ENCODE data around the gene PPP2R5C. TPM values are rescaled to one million over a fixed set of nuclear protein-coding genes. Genes with fewer than 3 reads are reported as not detected.

Gene PPP2R5C
- total and polyA plus RNA-seq, 2 donors (not counting 3 experiments of a cell fraction or from before 2014, with no cell fraction given) = 42.6 to 83.6 TPM

- Histone ChIP-seq H2AFZ (ENCODE audit: low read depth, low read length) (no peak overlapping the region), H3K9me1 (replicated peaks; ENCODE audit: control insufficient read depth, extremely low read depth, insufficient read depth, low read length) (no peaks in the 10 kb centered on the region), H3K27ac (ENCODE audit: insufficient read depth, low read depth, low read length) (no peak overlapping the region), H3K27me3 (ENCODE audit: control insufficient read depth in 2 of 2, insufficient read depth in 2 of 2, low read length in 2 of 2) (no peaks in the 10 kb centered on the region), H3K79me2 (ENCODE audit: control insufficient read depth, insufficient read depth, low read length) (no peaks in the 10 kb centered on the region), H3K4me1 (ENCODE audit: control insufficient read depth, extremely low read depth, insufficient read depth, low read length) (no peaks in the 10 kb centered on the region), H3K9me3 (replicated peaks; ENCODE audit: control insufficient read depth, insufficient read depth, low read length) (no peaks in the 10 kb centered on the region), H3K4me3 (replicated peaks in 1 of 3; ENCODE audit: insufficient read depth in 1 of 3, low read depth in 1 of 3, low read length in 3 of 3) (no peak overlapping the region), H3K4me2 (ENCODE audit: insufficient read depth, low read length) (no peak overlapping the region), H4K20me1 (replicated peaks; ENCODE audit: control insufficient read depth, extremely low read depth, insufficient read depth, low read length) (no peaks in the 10 kb centered on the region), H3K36me3 (ENCODE audit: control insufficient read depth in 2 of 2, extremely low read depth in 1 of 2, insufficient read depth in 2 of 2, low read length in 2 of 2) (no peaks in the 10 kb centered on the region), H3K9ac (replicated peaks; ENCODE audit: extremely low read depth, insufficient read depth, low read length) (no peak overlapping the region)
- POLR2A ChIA-PET = interaction anchor here (0.7 kb wide), 1 partner anchor 145 kb away, joined by 3 read pairs; no protein-coding TSS in a partner anchor
- DNase-seq (ENCODE audit: low read depth, low spot score) = no peak
- FAIRE-seq = no peak
- CTCF ChIA-PET = interaction anchor here (1.6 to 8.7 kb wide), 4 partner anchors 13 to 247 kb away, joined by 5 to 124 read pairs (median 8); no protein-coding TSS in a partner anchor
- BruUV-seq (replicated peaks) = no TSS peak
- dilution Hi-C loops (cut with MboI; ENCODE audit: extremely low pct_ligation_motif_present, low sequenced_read_pairs) (no loop called here), intact Hi-C loops (cut with micrococcal nuclease) (no loop called here)
- TF ChIP-seq POLR2AphosphoS5 (IDR thresholded peaks at IDR 0.05; ENCODE audit: insufficient read depth, low read depth, low read length) = no peak
- TF ChIP-seq EZH2 (IDR thresholded peaks at IDR 0.05; ENCODE audit: borderline replicate concordance, low read depth, low read length, severe bottlenecking) = no peak
Observed at GRCh38 chr14:101954501-101954900, 193.0 kb downstream of the PPP2R5C start.

GRCh38 chr14:101955695-101956161 is 194.2 kb downstream of the PPP2R5C start:
- H2AFZ ChIP-seq (ENCODE audit: low read depth, low read length) = no peak overlapping the region
- FAIRE-seq = no peak
- H3K9me1 ChIP-seq (replicated peaks; ENCODE audit: control insufficient read depth, extremely low read depth, insufficient read depth, low read length) = no peaks in the 10 kb centered on the region
- H3K79me2 ChIP-seq (ENCODE audit: control insufficient read depth, insufficient read depth, low read length) = no peaks in the 10 kb centered on the region
- H3K4me1 ChIP-seq (ENCODE audit: control insufficient read depth, extremely low read depth, insufficient read depth, low read length) = no peaks in the 10 kb centered on the region
- dilution Hi-C loops (cut with MboI; ENCODE audit: extremely low pct_ligation_motif_present, low sequenced_read_pairs) = no loop called here
- intact Hi-C loops (cut with micrococcal nuclease) = no loop called here
- no peaks in the 10 kb centered on the region for H3K36me3 ChIP-seq (ENCODE audit: control insufficient read depth in 2 of 2, extremely low read depth in 1 of 2, insufficient read depth in 2 of 2, low read length in 2 of 2)
- ChIA-PET CTCF (interaction anchor here (1.0 to 8.7 kb wide), 3 partner anchors 22 to 248 kb away, joined by 3 to 124 read pairs (median 4); no protein-coding TSS in a partner anchor), POLR2A (no interaction called here)
- H3K4me3 ChIP-seq (replicated peaks in 1 of 3; ENCODE audit: insufficient read depth in 1 of 3, low read depth in 1 of 3, low read length in 3 of 3) = no peak overlapping the region
- no peak overlapping the region for H3K9ac ChIP-seq (replicated peaks; ENCODE audit: extremely low read depth, insufficient read depth, low read length)
- no peak overlapping the region for H3K4me2 ChIP-seq (ENCODE audit: insufficient read depth, low read length)
- no peaks in the 10 kb centered on the region for H3K27me3 ChIP-seq (ENCODE audit: control insufficient read depth in 2 of 2, insufficient read depth in 2 of 2, low read length in 2 of 2)
- H3K27ac ChIP-seq (ENCODE audit: insufficient read depth, low read depth, low read length) = no peak overlapping the region
- BruUV-seq (replicated peaks) = no TSS peak
- no peaks in the 10 kb centered on the region for H3K9me3 ChIP-seq (replicated peaks; ENCODE audit: control insufficient read depth, insufficient read depth, low read length)
- H4K20me1 ChIP-seq (replicated peaks; ENCODE audit: control insufficient read depth, extremely low read depth, insufficient read depth, low read length) = no peaks in the 10 kb centered on the region
- no peak for DNase-seq (ENCODE audit: low read depth, low spot score)
- no peak for TF ChIP-seq CTCF (IDR thresholded peaks at IDR 0.05; ENCODE audit: extremely low read depth in 1 of 2, insufficient read depth in 1 of 2, low read depth in 1 of 2, low read length in 2 of 2)
- TF ChIP-seq FOS (IDR thresholded peaks at IDR 0.05; ENCODE audit: borderline replicate concordance, insufficient read depth, low read length) = no peak
- TF ChIP-seq EZH2 (IDR thresholded peaks at IDR 0.05; ENCODE audit: borderline replicate concordance, low read depth, low read length, severe bottlenecking) = no peak
- TF ChIP-seq MAX (IDR thresholded peaks at IDR 0.05; ENCODE audit: insufficient read depth, insufficient read length) = no peak
- no peak for TF ChIP-seq POLR2A (IDR thresholded peaks at IDR 0.05; ENCODE audit: low read depth, low read length)
- TF ChIP-seq POLR2AphosphoS5 (IDR thresholded peaks at IDR 0.05; ENCODE audit: insufficient read depth, low read depth, low read length) = no peak
- TF ChIP-seq JUN (IDR thresholded peaks at IDR 0.05; ENCODE audit: borderline replicate concordance, insufficient read depth, insufficient read length, low read depth) = no peak
- no peak for TF ChIP-seq GATA2 (IDR thresholded peaks at IDR 0.05; ENCODE audit: insufficient read depth, insufficient read length, low read depth, low read length)
- TF ChIP-seq MYC (IDR thresholded peaks at IDR 0.05; ENCODE audit: low read depth, low read length) = no peak
